ENCODE data around the gene CRYGC. TPM values are rescaled to one million over a fixed set of nuclear protein-coding genes. Genes with fewer than 3 reads are reported as not detected.
A peak's percentile ranks its signal among the peaks of the same experiment; 100 is the strongest.

The CRYGC gene
- total and polyA plus RNA-seq, 2 of the 13 experiments (the other 11 are each of a cell fraction or from before 2014, with no cell fraction given): 0.20 to 0.27 TPM

- TF ChIP-seq GLI4 (CRISPR knock-in tag; IDR thresholded peaks at IDR 0.05; ENCODE audit: borderline replicate concordance) (no peak), TEAD2 (CRISPR knock-in tag; IDR thresholded peaks at IDR 0.05) (no peak), NCOR1 (IDR thresholded peaks at IDR 0.05; ENCODE audit: borderline replicate concordance, low read length) (0 out of 2 replicates have a peak, but pooled peaks have one; percentile 21), CEBPG (CRISPR knock-in tag; IDR thresholded peaks at IDR 0.05) (peak; percentile 66), THAP9 (CRISPR knock-in tag; IDR thresholded peaks at IDR 0.05; ENCODE audit: borderline replicate concordance) (no peak), MEF2D (CRISPR knock-in tag; IDR thresholded peaks at IDR 0.05) (no peak; the same call in 1 of the 2 replicates), SRSF4 (IDR thresholded peaks at IDR 0.05; ENCODE audit: low read depth, low read length, poor library complexity, severe bottlenecking) (no peak), RXRB (CRISPR knock-in tag; IDR thresholded peaks at IDR 0.05; ENCODE audit: borderline replicate concordance) (peak; percentile 92), BHLHE40 (IDR thresholded peaks at IDR 0.05; ENCODE audit: low read length) (0 out of 2 replicates have a peak, but pooled peaks have one; percentile 17), SP5 (CRISPR knock-in tag; IDR thresholded peaks at IDR 0.05; ENCODE audit: borderline replicate concordance, low read depth) (0 out of 2 replicates have a peak, but pooled peaks have one; percentile 12), ZNF607 (CRISPR knock-in tag; IDR thresholded peaks at IDR 0.05; ENCODE audit: borderline replicate concordance) (no peak), SAP130 (CRISPR knock-in tag; IDR thresholded peaks at IDR 0.05; ENCODE audit: low read depth) (0 out of 2 replicates have a peak, but pooled peaks have one; percentile 13), EED (CRISPR knock-in tag; IDR thresholded peaks at IDR 0.05) (no peak), HDAC2 (CRISPR knock-in tag; IDR thresholded peaks at IDR 0.05) (peak; percentile 25; the same call in 1 of the 2 replicates), CBFB (CRISPR knock-in tag; IDR thresholded peaks at IDR 0.05) (peak; percentile 98), MTA1 (CRISPR knock-in tag; IDR thresholded peaks at IDR 0.05; ENCODE audit: borderline replicate concordance) (peak; percentile 76; the same call in 1 of the 2 replicates), ZFP36L1 (CRISPR knock-in tag; IDR thresholded peaks at IDR 0.05) (no peak), ZNF24 (IDR thresholded peaks at IDR 0.05) (peak; percentile 94), ZMYM4 (CRISPR knock-in tag; IDR thresholded peaks at IDR 0.05) (peak; percentile 40; the same call in 1 of the 2 replicates)
- TF ChIP-seq, protein P1, sequence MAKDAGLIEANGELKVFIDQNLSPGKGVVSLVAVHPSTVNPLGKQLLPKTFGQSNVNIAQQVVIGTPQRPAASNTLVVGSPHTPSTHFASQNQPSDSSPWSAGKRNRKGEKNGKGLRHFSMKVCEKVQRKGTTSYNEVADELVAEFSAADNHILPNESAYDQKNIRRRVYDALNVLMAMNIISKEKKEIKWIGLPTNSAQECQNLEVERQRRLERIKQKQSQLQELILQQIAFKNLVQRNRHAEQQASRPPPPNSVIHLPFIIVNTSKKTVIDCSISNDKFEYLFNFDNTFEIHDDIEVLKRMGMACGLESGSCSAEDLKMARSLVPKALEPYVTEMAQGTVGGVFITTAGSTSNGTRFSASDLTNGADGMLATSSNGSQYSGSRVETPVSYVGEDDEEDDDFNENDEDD (CRISPR knock-in tag; IDR thresholded peaks at IDR 0.05; ENCODE audit: borderline replicate concordance): no peak
- TF ChIP-seq, protein P2, sequence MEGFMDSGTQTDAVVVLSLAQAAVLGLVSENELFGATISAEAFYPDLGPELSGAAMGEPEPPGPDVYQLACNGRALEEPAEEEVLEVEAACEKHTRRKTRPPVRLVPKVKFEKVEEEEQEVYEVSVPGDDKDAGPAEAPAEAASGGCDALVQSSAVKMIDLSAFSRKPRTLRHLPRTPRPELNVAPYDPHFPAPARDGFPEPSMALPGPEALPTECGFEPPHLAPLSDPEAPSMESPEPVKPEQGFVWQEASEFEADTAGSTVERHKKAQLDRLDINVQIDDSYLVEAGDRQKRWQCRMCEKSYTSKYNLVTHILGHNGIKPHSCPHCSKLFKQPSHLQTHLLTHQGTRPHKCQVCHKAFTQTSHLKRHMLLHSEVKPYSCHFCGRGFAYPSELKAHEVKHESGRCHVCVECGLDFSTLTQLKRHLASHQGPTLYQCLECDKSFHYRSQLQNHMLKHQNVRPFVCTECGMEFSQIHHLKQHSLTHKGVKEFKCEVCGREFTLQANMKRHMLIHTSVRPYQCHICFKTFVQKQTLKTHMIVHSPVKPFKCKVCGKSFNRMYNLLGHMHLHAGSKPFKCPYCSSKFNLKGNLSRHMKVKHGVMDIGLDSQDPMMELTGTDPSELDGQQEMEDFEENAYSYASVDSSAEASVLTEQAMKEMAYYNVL (CRISPR knock-in tag; IDR thresholded peaks at IDR 0.05; ENCODE audit: borderline replicate concordance): no peak
- TF ChIP-seq, protein P3, sequence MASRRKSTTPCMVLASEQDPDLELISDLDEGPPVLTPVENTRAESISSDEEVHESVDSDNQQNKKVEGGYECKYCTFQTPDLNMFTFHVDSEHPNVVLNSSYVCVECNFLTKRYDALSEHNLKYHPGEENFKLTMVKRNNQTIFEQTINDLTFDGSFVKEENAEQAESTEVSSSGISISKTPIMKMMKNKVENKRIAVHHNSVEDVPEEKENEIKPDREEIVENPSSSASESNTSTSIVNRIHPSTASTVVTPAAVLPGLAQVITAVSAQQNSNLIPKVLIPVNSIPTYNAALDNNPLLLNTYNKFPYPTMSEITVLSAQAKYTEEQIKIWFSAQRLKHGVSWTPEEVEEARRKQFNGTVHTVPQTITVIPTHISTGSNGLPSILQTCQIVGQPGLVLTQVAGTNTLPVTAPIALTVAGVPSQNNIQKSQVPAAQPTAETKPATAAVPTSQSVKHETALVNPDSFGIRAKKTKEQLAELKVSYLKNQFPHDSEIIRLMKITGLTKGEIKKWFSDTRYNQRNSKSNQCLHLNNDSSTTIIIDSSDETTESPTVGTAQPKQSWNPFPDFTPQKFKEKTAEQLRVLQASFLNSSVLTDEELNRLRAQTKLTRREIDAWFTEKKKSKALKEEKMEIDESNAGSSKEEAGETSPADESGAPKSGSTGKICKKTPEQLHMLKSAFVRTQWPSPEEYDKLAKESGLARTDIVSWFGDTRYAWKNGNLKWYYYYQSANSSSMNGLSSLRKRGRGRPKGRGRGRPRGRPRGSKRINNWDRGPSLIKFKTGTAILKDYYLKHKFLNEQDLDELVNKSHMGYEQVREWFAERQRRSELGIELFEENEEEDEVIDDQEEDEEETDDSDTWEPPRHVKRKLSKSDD (CRISPR knock-in tag; IDR thresholded peaks at IDR 0.05; ENCODE audit: low read depth): peak; percentile 36; the same call in 1 of the 2 replicates
Observed at GRCh38 chr2:208179028-208179609, 49.5 kb upstream of the CRYGC start (continued).

Measured in HepG2 (cell line).